ENCODE data around the gene CNTNAP2.

- TF ChIP-seq EZH2 (IDR thresholded peaks at IDR 0.05; ENCODE audit: insufficient read depth, poor library complexity, severe bottlenecking): no peak
- TF ChIP-seq EZH2phosphoT487 (IDR thresholded peaks at IDR 0.05; ENCODE audit: insufficient read depth, low read depth): no peak
Measured at GRCh38 chr7:148335790-148336189, 2219.2 kb downstream of the CNTNAP2 start.

All from GM23248 (cell line).